Activated CD8-positive, alpha-beta memory T cell treated with anti-CD3 and anti-CD28 coated beads, Interleukin-2, amount 50 U/mL, for 24 hours (primary cell): ENCODE measurements around the gene QPRT.
"Not testable (repeated sequence)": the region's sequence is repeated elsewhere in the genome, so short reads cannot be mapped to it uniquely, and the experiment has no call there.

ENCODE experiments used
- DNase-seq: peaks from one replicate; pipeline ENCODE4 v3.0.0-alpha.2; 2020; ENCODE audit errors: extremely low read depth

QPRT gene

DNA sequence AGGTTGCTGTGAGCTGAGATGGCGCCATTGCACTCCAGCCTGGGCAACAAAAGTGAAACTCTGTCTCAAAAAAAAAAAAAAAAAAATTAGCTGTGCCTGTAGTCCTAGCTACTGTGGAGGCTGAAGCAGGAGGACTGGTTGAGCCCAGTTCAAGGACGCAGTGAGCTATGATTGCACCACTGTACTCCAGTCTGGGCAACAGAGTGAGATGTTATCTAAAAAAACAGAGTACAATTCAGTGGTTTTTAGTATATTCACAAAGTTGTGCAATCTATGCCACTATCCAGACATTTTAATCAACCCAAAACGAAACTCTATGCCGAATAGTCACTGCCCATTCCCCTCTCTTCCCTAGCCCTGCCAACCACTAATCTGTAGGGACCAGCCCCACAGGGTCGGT, 41.7 kb downstream of the QPRT start:
- no peak for DNase-seq

DNA sequence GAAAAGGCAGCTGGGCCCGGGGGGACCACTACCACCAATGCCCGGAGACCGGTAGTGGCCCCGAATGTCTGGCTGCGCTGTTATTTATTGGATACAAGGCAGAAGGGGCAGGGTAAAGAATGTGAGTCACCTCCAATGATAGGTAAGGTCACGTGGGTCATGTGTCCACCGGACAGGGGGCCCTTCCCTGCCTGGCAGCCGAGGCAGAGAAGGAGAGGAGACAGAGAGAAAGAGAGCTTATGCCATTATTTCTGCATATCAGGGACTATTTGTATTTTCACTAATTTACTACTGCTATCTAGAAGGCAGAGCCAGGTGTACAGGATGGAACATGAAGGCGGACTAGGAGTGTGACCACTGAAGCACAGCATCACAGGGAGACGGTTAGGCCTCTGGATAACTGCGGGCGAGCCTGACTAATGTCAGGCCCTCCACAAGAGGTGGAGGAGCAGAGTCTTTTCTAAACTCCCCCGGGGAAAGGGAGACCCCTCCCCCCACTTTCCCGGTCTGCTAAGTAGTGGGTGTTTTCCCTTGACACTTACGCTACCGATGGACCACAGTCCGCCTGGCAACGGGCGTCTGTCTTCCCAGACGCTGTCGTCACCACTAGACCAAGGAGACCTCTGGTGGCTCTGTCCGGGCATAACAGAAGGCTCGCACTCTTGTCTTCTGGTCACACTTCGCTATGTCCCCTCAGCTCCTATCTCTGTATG, 42.3 kb downstream of the QPRT start:
- DNase-seq, result not testable (repeated sequence)

DNA sequence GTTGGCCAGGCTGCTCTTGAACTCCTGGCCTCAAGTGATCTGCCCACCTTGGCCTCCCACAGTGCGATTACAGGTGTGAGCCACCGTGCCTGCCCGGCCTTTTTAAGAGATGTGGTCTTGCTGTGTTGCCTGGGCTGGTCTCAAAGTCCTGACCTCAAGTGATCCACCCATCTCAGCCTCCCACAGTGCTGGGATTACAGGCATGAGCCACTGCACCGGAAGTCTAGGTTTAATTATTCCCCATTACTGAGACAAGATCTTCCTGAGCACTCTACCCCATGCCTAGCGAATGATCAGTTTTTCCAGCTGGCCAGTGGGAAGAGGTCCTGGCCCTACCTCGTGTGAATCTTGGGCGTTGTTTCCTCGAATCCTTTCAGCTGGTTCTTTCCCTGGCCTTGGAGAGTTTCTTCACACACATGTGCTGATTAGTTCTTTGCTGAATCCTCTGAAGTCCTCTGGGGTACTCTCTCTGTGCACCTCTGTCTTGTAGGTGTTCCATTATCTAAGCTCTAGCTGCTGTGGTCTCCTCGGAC, 47.9 kb downstream of the QPRT start:
- no peak for DNase-seq

DNA sequence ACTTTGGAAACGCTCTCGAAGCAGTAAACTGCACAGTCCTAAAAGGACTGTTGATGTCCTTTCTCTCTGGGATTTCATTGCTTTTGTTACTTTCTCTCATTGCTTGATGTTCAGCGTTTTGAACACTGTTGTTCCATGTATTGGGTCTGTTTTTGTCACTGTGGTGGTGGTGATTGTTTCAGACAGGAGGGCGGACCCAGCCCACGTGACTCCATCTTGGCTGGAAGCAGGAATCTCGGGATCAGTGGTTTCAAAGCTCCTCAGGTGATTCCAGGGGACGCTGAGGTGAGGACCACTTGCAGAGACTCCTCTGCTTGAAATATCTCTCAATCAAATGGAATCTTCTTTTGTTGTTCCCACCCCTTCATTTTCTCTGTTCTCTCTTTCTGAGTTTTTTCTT, 48.5 kb downstream of the QPRT start:
- no peak for DNase-seq

DNA sequence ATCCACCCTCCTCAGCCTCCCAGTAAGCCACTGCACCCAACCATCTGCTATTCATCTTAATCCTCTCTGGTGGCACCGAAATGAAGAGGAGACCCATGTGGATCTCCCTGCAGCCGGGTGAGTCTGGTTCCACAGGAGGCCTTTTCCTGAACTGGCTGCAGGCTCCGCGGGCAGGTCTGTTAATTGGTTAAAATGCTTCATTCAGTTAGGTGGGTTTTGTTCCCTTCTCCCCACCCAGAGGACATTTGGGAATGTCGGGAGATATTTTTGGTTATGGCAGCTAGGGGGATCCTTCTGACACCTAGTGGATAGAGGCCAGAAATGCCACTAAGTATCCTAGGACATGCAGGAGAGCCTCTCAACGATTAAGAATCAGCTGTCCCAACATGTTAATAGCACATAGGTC, 50.1 kb downstream of the QPRT start:
- no peak for DNase-seq

DNA sequence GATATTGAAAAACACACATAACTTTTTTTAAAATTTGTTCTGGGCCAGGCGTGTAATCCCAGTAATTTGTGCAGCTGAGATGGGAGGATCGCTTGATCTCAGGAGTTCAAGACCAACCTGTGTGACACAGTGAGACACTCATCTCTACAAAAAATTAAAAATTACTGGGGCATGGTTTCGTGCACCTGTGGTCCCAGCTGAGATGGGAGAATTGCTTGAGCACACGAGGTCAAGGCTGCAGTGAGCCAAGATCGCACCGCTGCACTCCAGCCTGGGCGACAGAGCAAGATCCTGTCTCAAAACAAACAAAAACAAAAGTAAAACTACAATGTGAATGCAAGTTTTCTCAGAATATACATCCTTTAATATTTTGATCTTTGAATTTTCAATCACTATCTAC, 51.7 kb downstream of the QPRT start:
- no peak for DNase-seq

DNA sequence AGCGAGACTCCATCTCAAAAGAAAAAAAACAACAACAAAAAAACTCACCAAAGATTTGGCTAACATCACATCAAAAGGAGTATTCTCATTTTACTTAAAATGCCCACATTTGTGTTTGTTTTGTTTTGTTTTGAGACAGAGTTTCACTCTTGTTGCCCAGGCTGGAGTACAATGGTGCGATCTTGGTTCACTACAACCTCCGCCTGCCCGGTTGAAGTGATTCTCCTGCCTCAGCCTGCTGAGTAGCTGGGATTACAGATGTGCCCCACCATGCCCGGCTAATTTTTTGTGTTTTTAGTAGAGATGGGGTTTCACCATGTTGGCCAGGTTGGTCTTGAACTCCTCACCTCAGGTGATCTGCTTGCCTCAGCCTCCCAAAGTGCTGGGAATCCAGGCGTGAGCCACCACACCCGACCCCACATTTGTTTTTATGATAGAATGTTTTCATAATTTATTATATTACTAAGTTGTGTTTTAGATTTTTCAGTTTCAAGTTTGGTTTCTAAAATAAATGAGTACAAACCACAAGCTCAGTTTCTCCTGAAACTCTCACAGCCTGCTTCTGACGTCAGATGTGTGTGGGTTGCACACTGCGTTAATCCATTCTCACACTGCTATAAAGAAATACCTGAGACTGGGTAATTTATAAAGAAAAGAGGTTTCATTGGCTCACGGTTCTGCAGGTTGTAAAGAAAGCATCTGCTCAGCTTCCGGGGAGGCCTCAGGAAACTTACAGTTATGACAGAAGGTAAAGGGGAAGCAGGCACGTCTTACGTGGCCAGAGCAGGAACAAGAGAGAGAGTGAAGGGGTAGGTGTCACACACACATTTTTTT, 53.0 kb downstream of the QPRT start:
- DNase-seq, result peak; percentile 56

DNA sequence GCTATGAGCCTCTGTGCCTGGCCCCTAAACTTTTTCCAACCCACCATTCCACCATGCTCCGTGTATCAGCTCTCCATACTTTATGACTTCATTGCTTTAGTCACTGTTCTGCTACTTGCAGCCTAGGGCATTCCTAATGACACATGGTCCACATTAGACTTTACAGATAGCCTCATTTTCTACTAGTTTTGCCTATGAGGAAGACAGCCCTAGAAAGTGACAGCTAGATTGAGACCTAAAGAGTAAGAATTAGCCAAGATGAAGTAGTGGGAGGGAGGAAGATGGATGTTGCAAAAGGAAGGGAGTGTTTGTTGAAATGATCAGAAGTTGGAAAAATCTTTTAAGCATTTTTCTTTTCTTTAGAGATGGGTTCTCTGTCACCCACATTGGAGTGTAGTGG, 55.8 kb downstream of the QPRT start:
- DNase-seq, result no peak

DNA sequence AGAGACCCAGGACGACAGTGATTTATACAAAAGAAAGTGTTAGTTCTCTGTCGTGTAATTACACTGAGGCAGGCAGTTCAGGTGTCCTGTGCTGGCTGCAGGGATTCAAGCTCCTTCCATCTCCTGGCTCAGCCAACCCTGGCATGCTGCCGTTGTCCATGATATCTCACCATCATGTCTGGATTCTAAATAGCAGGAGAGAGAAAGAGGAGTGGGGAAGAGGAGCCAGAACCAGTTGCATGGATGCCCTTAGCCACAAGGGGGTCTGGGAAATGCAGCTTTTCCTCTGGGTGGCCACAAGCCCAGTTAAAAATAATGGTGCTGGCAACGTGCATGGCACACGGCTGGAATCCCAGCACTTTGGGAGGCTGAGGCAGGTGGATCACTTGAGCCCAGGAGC, 57.1 kb downstream of the QPRT start:
- DNase-seq, result no peak

DNA sequence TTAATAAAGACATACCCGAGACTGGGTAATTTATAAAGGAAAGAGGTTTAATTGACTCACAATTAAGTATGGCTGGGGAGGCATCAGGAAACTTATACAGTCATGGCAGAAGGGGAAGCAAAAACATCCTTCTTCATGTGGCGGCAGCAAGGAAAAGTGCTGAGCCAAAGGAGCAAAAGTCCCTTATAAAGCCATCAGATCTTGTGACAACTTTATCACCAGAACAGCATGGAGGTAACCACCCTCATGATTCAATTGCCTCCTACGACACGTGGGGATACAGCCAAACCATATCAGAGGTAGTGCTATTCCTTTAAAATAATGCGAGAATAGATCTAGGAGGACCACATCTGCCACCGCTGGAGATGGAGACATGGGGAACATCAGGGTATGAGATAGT, 57.8 kb downstream of the QPRT start:
- DNase-seq, result no peak

DNA sequence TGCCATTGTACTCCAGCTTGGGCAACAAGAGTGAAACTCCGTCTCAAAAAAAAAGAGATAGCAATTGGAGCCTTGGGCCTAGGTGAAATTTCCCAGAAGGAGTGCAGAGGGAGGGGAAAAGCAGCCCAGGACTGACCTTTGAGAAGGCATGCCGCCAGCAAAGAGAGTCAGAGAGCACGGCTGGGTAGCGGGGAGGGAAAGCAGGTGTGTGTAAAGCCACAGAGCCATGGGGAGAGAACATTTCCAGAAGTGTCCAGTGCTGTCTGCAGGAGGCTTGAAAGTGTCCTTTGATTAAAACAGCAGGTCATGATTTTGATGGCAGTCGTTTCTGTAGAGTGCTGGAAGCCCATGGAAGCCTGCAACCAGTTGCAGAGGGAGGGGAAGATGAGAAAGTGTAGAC, 58.7 kb downstream of the QPRT start:
- no peak for DNase-seq

DNA sequence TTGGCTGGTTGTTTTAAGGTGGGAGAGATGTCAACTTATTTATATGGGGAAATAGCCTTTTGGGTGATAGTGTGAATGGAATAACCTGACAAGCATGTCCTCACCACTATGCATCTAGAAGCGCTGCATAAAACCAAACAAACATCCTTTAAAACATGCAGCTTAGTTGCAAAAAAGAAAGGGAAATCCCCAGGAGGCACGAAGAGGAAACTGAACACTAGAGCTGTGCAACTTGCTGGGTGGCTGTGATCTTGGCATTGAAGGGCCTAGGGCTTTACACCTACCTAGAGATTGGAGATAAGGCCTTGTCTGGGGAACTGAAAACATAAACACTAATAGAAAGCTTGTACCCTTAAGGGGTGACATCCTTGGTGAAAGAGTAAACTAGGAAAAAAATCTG, 59.5 kb downstream of the QPRT start:
- DNase-seq, result no peak

DNA sequence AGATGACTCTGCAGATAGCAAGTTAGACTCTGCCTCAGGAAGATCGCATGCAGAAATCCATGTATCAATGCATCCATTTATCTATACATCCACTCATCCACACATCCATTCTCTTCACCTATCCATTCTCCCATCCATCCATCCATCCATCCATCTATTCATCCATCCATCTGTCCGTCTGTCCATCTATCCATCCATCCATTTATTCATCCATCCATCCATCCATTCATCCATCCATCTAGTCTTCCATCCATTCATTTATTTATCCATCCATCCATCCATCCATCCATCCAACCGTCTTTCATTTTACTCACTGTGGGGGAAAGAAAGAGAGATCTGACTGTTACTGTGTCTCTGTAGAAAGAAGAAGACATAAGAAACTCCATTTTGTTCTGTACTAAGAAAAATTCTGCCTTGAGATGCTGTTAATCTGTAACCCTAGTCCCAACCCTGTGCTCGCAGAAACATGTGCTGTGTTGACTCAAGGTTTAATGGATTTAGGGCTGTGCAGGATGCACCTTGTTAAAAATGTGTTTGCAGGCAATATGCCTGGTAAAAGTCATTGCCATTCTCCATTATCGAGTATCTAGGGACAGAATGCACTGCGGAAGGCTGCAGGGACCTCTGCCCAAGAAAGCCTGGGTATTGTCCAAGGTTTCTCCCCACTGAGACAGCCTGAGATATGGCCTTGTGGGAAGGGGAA, 61.1 kb downstream of the QPRT start:
- not testable (repeated sequence) for DNase-seq

DNA sequence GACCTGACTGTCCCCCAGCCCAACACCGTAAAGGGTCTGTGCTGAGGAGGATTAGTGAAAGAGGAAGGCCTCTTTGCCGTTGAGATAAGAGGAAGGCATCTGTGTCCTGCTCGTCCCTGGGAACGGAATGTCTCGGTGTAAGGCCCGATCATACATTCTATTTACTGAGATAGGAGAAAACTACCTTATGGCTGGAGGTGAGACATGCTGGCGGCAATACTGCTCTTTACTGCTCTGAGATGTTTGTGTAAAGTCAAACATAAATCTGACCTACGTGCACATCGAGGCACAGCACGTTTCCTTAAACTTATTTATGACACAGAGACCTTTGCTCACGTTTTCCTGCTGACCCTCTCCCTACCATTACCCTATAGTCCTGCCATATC, 61.6 kb downstream of the QPRT start:
- not testable (repeated sequence) for DNase-seq

DNA sequence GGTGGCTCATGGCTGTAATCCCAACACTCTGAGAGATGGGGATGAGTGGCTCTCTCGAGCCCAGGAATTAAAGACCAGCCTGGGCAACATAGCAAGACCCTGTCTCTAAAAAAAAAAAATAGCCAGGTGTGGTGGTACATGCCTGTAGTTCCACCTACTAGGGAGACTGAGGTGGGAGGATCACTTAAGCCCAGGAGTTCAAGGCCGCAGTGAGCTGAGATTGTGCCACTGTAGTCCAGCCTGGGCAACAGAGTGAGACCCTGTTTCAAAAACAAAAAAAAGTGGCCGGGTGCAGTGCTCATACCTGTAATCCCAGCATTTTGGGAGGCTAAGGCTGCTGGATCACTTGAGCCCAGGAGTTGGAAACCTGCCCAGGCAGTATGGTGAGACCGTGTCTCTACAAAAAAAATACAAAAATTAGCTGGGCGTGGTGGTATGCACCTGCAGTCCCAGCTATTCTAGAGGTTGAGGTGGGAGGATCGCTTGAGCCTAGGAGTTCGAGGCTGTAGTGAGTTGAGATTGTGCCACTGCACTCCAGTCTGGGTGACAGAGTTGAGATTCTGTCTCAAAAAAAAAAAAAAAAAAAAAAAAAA, 63.8 kb downstream of the QPRT start:
- DNase-seq, result no peak

DNA sequence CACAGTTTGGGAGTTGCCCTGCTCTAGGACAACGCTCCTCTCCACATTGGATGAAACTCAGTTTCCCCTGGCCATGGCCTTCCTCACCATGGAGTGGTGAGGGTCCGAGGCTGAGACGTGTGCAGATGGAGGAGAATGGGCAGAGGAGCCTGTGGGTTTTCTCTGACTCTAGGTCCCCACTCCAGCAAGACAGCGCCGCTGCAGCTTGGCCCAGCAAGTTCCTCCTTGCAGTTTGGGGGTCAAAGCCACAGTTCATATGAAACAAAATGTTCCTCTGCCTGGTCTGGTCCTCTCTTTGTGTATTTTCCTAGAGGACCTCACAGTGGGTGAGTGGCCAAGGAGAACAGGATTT, 64.5 kb downstream of the QPRT start:
- no peak for DNase-seq

DNA sequence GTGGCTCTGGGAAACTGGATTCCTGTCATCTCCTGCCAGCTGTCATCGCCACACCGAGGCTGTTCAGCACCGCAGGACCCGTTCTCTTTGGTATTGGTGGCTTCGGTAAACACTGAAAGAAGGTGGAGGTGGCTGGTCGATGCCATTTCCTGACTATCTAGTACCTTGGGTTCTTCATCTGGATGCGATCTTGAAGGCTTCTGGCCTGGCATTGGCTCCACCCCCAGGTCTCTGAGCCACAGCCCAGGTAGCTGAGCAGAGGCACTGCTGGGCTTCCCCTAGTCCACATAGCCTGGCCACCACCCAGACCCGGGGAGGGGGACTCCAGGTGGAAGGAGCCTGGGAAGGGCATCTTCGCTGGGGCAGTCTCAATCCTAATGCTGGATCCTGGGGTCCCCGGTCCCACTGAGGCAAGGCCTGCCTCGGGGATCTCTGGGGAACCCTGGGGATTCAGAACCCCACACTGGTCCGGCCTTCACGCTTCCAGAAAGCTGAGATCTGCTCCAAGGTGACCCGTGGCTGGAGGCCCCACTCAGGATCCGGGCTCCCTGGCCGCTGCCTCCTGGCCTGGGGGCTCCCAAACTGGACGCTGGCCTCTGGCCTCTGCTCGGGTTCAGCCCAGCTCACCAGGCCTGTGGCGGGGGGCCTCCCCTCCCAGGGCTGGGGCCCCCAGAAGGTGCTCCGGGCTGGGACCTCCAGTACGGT, 65.0 kb downstream of the QPRT start:
- no peak for DNase-seq

DNA sequence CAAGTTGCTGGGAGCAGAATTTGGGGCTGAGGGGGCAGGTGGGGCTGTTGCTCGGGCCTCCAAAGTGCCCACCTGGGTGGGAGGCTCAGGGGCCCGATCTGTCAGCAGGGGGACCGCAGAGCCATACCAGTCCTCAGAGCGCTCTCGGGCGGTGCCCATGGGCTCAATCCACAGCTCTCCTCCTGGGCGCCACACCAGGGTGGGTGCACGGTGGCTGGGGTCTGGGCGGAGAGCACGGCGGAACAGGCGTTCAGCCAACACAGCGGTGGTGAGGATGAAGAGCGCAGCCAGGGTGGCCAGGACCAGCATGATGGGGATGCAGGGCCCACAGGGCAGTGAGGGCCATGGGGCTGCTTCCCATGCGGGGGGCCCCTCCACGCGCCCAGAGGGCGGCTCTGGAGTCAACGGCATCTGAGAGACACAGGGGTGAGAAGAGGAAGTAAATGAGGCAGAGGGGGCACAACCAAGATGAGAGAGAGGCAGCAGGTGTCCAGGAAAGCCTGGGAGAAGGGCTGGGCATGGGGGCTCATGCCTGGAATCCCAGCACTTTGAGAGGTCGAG, 65.6 kb downstream of the QPRT start:
- no peak for DNase-seq

DNA sequence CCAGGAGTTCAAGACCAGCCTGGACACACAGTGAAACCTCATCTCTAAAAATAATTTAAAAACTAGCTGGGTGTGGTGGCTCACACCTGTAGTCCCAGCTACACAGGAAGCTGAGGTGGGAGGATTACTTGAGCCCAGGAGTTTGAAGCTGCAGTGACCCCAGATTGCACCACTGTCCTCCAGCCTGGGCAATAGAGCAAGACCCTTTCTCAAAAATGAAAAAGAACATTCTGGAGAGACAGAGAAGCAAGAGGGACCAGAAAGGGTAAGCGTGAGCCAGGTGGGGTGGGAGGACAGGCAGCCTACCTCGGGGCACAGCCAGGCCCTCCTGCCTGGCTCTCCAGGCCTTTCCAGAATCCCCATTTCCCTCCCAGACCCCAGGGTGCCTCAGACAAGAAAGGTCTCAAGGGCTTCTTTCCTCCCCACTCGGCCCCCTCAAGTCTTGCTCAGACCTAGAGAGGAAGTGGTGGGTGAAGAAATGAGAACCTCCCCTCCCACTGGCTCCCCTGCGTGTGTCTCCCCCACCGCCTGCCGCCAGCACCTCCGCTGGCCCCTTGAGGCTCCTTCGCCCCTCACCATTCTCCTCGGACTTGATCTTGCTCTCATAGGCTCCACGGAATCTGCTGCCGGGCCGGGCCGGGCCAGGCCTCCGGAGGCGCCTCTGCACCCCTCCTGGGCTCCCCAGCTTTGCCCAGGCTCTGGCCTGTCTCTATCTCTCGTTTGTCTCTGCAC, 66.3 kb downstream of the QPRT start:
- DNase-seq, result no peak

DNA sequence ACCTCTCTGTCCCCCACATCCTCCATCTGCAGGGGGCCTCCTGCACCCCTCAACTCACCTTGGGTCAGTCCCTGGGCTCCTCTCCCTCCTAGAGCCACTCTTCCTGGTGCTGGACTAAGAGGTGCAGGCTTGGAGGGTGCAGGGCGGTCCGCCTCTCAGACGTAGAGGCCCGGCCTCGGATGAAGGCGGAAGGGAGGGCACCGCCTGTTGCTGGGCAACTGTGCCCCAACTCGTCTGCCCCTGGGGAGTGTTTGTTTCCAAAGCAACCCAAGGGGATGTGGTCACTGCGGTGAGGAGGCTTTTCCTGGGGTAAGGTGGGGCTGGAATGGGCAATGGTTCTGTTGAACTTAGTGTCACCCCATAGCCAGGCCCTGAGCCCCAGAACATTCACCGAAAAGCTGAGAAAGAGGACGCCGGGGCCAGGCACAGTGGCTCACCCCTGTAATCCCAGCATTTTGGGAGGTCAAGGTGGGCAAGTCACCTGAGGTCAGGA, 66.9 kb downstream of the QPRT start, which contains the start of gene C16orf54:
C16orf54 (minus strand) TSS at position 138 of the 493 bp plus-strand sequence. CDS start 1,039 bp downstream, outside the sequence.
- DNase-seq, result peak; percentile 75
